ENCODE results near the gene CUL3.

DNA sequence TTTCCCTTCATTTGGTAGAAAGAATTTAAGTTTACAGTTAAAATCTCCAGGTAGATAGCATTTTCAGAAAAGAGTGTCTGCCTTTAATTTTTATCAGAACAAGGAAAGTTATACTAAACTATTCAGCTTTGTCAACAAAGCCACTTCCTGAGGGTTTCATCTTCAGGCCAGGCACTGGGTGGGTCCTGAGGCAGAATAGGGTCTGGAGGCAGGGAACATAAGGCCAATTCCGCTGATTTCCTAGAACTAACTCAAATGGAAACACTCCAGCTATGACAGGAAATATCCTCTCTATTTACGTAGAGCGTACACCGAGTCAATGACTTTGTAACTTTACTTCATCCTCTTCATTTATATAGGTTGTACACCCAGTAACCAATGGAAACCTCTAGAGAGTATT lies 150.5 kb downstream of the CUL3 start:
- TF ChIP-seq, protein P1, sequence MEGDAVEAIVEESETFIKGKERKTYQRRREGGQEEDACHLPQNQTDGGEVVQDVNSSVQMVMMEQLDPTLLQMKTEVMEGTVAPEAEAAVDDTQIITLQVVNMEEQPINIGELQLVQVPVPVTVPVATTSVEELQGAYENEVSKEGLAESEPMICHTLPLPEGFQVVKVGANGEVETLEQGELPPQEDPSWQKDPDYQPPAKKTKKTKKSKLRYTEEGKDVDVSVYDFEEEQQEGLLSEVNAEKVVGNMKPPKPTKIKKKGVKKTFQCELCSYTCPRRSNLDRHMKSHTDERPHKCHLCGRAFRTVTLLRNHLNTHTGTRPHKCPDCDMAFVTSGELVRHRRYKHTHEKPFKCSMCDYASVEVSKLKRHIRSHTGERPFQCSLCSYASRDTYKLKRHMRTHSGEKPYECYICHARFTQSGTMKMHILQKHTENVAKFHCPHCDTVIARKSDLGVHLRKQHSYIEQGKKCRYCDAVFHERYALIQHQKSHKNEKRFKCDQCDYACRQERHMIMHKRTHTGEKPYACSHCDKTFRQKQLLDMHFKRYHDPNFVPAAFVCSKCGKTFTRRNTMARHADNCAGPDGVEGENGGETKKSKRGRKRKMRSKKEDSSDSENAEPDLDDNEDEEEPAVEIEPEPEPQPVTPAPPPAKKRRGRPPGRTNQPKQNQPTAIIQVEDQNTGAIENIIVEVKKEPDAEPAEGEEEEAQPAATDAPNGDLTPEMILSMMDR (IDR thresholded peaks at IDR 0.05; ENCODE audit: low read depth, low read length) = no peak
- no peak for TF ChIP-seq EZH2phosphoT487 (IDR thresholded peaks at IDR 0.05; ENCODE audit: low read depth)
